ENCODE results near the gene HDHD3. TPM values are rescaled to one million over a fixed set of nuclear protein-coding genes. Genes with fewer than 3 reads are reported as not detected.

Gene HDHD3
- polyA plus RNA-seq, 1 donor (not counting 4 experiments of a cell fraction or from before 2014, with no cell fraction given), result 14.7 TPM

GRCh38 chr9:113328045-113328782 is 48.6 kb downstream of the HDHD3 start:
- no peaks in the 10 kb centered on the region for H3K27me3 ChIP-seq (ENCODE audit: control insufficient read depth, extremely low read depth, insufficient read depth, low read length)
- H3K4me1 ChIP-seq (ENCODE audit: control insufficient read depth, extremely low read depth, insufficient read depth, low read length), result no peaks in the 10 kb centered on the region
- H3K36me3 ChIP-seq (ENCODE audit: control insufficient read depth in 2 of 2, extremely low read depth in 1 of 2, insufficient read depth in 2 of 2, low read length in 2 of 2), result no peaks in the 10 kb centered on the region
- H3K9me3 ChIP-seq (ENCODE audit: control insufficient read depth, low read depth, low read length), result no peaks in the 10 kb centered on the region
- H3K9ac ChIP-seq (ENCODE audit: control insufficient read depth, extremely low read depth, insufficient read depth, low read length), result no peak overlapping the region
- H3K4me3 ChIP-seq (ENCODE audit: control insufficient read depth in 2 of 3, extremely low read depth in 1 of 3, insufficient read depth in 2 of 3, low read depth in 1 of 3, low read length in 3 of 3), result no peak overlapping the region
- no peaks in the 10 kb centered on the region for H4K20me1 ChIP-seq (ENCODE audit: control insufficient read depth, extremely low read depth, insufficient read depth, low read length)
- H3K4me2 ChIP-seq (ENCODE audit: control insufficient read depth, extremely low read depth, insufficient read depth, low read depth, low read length), result no peak overlapping the region
- H3K27ac ChIP-seq (ENCODE audit: control insufficient read depth, insufficient read depth, low read length), result no peak overlapping the region
- no peaks in the 10 kb centered on the region for H3K9me1 ChIP-seq (ENCODE audit: control insufficient read depth, extremely low read depth, insufficient read depth, low read length)
- FAIRE-seq (no peak), DNase-seq (ENCODE audit: low read depth, low spot score) (no peak)
- TF ChIP-seq CTCF (optimal IDR thresholded peaks at IDR 0.05 in 1 of 3, IDR thresholded peaks at IDR 0.05 in 1 of 3, conservative IDR thresholded peaks at IDR 0.05 in 1 of 3; ENCODE audit: extremely low read depth in 1 of 3, insufficient read depth in 2 of 3, low read length in 3 of 3), result no peak
- no peak for TF ChIP-seq EZH2 (IDR thresholded peaks at IDR 0.05; ENCODE audit: low read length)
- dilution Hi-C loops (cut with MboI; ENCODE audit: extremely low pct_ligation_motif_present, low sequenced_read_pairs), result no loop called here
- H2AFZ ChIP-seq (ENCODE audit: control insufficient read depth, low read length), result no peak overlapping the region
- H3K79me2 ChIP-seq (ENCODE audit: control insufficient read depth, insufficient read depth, low read length), result no peaks in the 10 kb centered on the region

GRCh38 chr9:113326230-113326629 is 50.6 kb downstream of the HDHD3 start:
- no peak for FAIRE-seq

More at GRCh38 chr9:113326230-113326629, 50.6 kb downstream of the HDHD3 start:
- H3K4me1 ChIP-seq (ENCODE audit: control insufficient read depth, extremely low read depth, insufficient read depth, low read length), result no peaks in the 10 kb centered on the region
- H2AFZ ChIP-seq (ENCODE audit: control insufficient read depth, low read length), result no peak overlapping the region
- H3K4me2 ChIP-seq (ENCODE audit: control insufficient read depth, extremely low read depth, insufficient read depth, low read depth, low read length), result no peak overlapping the region
- no peaks in the 10 kb centered on the region for H3K9me1 ChIP-seq (ENCODE audit: control insufficient read depth, extremely low read depth, insufficient read depth, low read length)
- H3K27me3 ChIP-seq (ENCODE audit: control insufficient read depth, extremely low read depth, insufficient read depth, low read length), result no peaks in the 10 kb centered on the region
- no peak for TF ChIP-seq CTCF (optimal IDR thresholded peaks at IDR 0.05 in 1 of 3, IDR thresholded peaks at IDR 0.05 in 1 of 3, conservative IDR thresholded peaks at IDR 0.05 in 1 of 3; ENCODE audit: extremely low read depth in 1 of 3, insufficient read depth in 2 of 3, low read length in 3 of 3)
- no peaks in the 10 kb centered on the region for H3K79me2 ChIP-seq (ENCODE audit: control insufficient read depth, insufficient read depth, low read length)
- no peak overlapping the region for H3K9ac ChIP-seq (ENCODE audit: control insufficient read depth, extremely low read depth, insufficient read depth, low read length)
- dilution Hi-C loops (cut with MboI; ENCODE audit: extremely low pct_ligation_motif_present, low sequenced_read_pairs), result no loop called here
- no peak for DNase-seq (ENCODE audit: low read depth, low spot score)
- H4K20me1 ChIP-seq (ENCODE audit: control insufficient read depth, extremely low read depth, insufficient read depth, low read length), result no peaks in the 10 kb centered on the region
- no peaks in the 10 kb centered on the region for H3K36me3 ChIP-seq (ENCODE audit: control insufficient read depth in 2 of 2, extremely low read depth in 1 of 2, insufficient read depth in 2 of 2, low read length in 2 of 2)
- H3K27ac ChIP-seq (ENCODE audit: control insufficient read depth, insufficient read depth, low read length), result no peak overlapping the region
- H3K4me3 ChIP-seq (ENCODE audit: control insufficient read depth in 2 of 3, extremely low read depth in 1 of 3, insufficient read depth in 2 of 3, low read depth in 1 of 3, low read length in 3 of 3), result no peak overlapping the region
- no peaks in the 10 kb centered on the region for H3K9me3 ChIP-seq (ENCODE audit: control insufficient read depth, low read depth, low read length)

Other genes with a start within 250 kb of the HDHD3 start
- gene SLC31A2, start 226.0 kb downstream of the HDHD3 start, polyA plus RNA-seq, result 111 to 164 TPM (median 122 TPM) in 3 replicates
- 22.4 to 31.4 TPM (median 22.7 TPM) in 3 replicates for gene FKBP15, start 155.7 kb downstream of the HDHD3 start, polyA plus RNA-seq
- 15.7 to 21.1 TPM (median 20.3 TPM) in 3 replicates for gene SLC31A1, start 155.4 kb downstream of the HDHD3 start, polyA plus RNA-seq
- gene CDC26, start 101.4 kb downstream of the HDHD3 start, polyA plus RNA-seq, result 24.0 to 56.8 TPM (median 43.5 TPM) in 3 replicates
- 22.1 to 46.4 TPM (median 28.8 TPM) in 3 replicates for gene PRPF4, start 101.3 kb downstream of the HDHD3 start, polyA plus RNA-seq
- 0.10 TPM in 1 of 3 replicates, not detected in the others for gene RNF183, start 73.6 kb downstream of the HDHD3 start, polyA plus RNA-seq
- 0.94 to 2.3 TPM (median 1.2 TPM) in 3 replicates for gene WDR31, start 36.7 kb downstream of the HDHD3 start, polyA plus RNA-seq
- gene BSPRY, start 27.4 kb downstream of the HDHD3 start, polyA plus RNA-seq, result 0.41 to 0.54 TPM (median 0.54 TPM) in 3 replicates
- 6.7 to 9.3 TPM (median 9.0 TPM) in 3 replicates for gene ALAD, start 24.3 kb upstream of the HDHD3 start, polyA plus RNA-seq
- 52.0 to 77.2 TPM (median 69.0 TPM) in 3 replicates for gene POLE3, start 33.7 kb upstream of the HDHD3 start, polyA plus RNA-seq
- gene C9orf43, start 33.8 kb upstream of the HDHD3 start, polyA plus RNA-seq, result 0.75 to 0.91 TPM (median 0.89 TPM) in 3 replicates
- 19.6 to 23.9 TPM (median 19.6 TPM) in 3 replicates for gene RGS3, start 86.7 kb upstream of the HDHD3 start, polyA plus RNA-seq